Neural cell (in vitro differentiated cells): Measurements from ENCODE around the gene D2HGDH. TPM values are rescaled to one million over a fixed set of nuclear protein-coding genes. Genes with fewer than 3 reads are reported as not detected.

Experiments used
- H2AFZ ChIP-seq: fragments of 200-600, 300-800 bp; sonication (generic), shearing (Covaris generic); 2 replicates; pipeline ENCODE4 v1.6.0; 2014; ENCODE audit warnings: low read depth, mild to moderate bottlenecking, antibody characterized with exemption, low read length, moderate library complexity
- H3F3A ChIP-seq: fragments of 200-600 bp; shearing (Covaris generic); 2 replicates; pipeline ENCODE4 v1.6.1; 2016; ENCODE audit warnings: mild to moderate bottlenecking, moderate library complexity, mixed read lengths, antibody characterized with exemption, low read length; ENCODE audit not compliant: insufficient read depth, poor library complexity, severe bottlenecking
- H3K27ac ChIP-seq: fragments of 200-600, 300-800 bp; sonication (generic), shearing (Covaris generic); 2 replicates; pipeline ENCODE4 v1.5.1; 2014; ENCODE audit warnings: mild to moderate bottlenecking, low read length, moderate library complexity
- H3K27me3 ChIP-seq: fragments of 300-800, 200-600 bp; sonication (generic), shearing (Covaris generic); 2 replicates; pipeline ENCODE4 v1.6.0; 2014; ENCODE audit warnings: mild to moderate bottlenecking, low read depth, low read length, moderate library complexity; ENCODE audit not compliant: insufficient read depth
- H3K36me3 ChIP-seq: fragments of 300-800, 200-600 bp; sonication (generic), shearing (Covaris generic); 2 replicates; pipeline ENCODE4 v1.5.1; 2014; ENCODE audit warnings: mild to moderate bottlenecking, antibody characterized with exemption, low read length, moderate library complexity; ENCODE audit not compliant: insufficient read depth
- H3K4me2 ChIP-seq: fragments of 300-800, 200-600 bp; sonication (generic), shearing (Covaris generic); 2 replicates; pipeline ENCODE4 v1.6.0; 2014; ENCODE audit warnings: mild to moderate bottlenecking, low read length
- H3K4me3 ChIP-seq: fragments of 300-800, 200-600 bp; sonication (generic), shearing (Covaris generic); 2 replicates; pipeline ENCODE4 v1.5.1; 2014; ENCODE audit warnings: mild to moderate bottlenecking, low read length, moderate library complexity
- H3K79me2 ChIP-seq: fragments of 200-600 bp; shearing (Covaris generic); replicated peaks from 2 replicates; pipeline ENCODE4 v1.6.0; 2014; ENCODE audit warnings: mild to moderate bottlenecking, low read length, moderate library complexity; ENCODE audit not compliant: insufficient read depth
- H3K9ac ChIP-seq: fragments of 300-800, 200-600 bp; sonication (generic), shearing (Covaris generic); 2 replicates; pipeline ENCODE4 v1.6.1; 2016; ENCODE audit warnings: mild to moderate bottlenecking, low read length, mixed read lengths
- H3K9me2 ChIP-seq: fragments of 200-600 bp; shearing (Covaris generic); 2 replicates; pipeline ENCODE4 v1.6.1; 2016; ENCODE audit warnings: mild to moderate bottlenecking, low read length, mixed read lengths; ENCODE audit not compliant: insufficient read depth
- H3K9me3 ChIP-seq: fragments of 200-600, 300-800 bp; sonication (generic), shearing (Covaris generic); 2 replicates; pipeline ENCODE4 v1.6.1; 2016; ENCODE audit warnings: mild to moderate bottlenecking, mixed run types, low read length, moderate library complexity, mixed read lengths
- H4K20me1 ChIP-seq: fragments of 200-600 bp; shearing (Covaris generic); 2 replicates; pipeline ENCODE4 v1.6.1; 2016; ENCODE audit warnings: mild to moderate bottlenecking, mixed run types; ENCODE audit not compliant: insufficient read depth
- EP300 ChIP-seq: fragments of 450-650 bp; conservative IDR thresholded peaks from 2 replicates; pipeline ENCODE4 v1.6.1; 2014; ENCODE audit warnings: antibody characterized with exemption, mild to moderate bottlenecking, moderate library complexity; ENCODE audit not compliant: poor library complexity, severe bottlenecking
- EZH2 ChIP-seq: fragments of 200-600, 300-800 bp; shearing (Covaris generic), sonication (generic); IDR thresholded peaks from 2 replicates; pipeline ENCODE4 v1.6.1; 2014; ENCODE audit warnings: antibody characterized with exemption, low read length, borderline replicate concordance, mild to moderate bottlenecking; ENCODE audit not compliant: insufficient read depth, poor library complexity, severe bottlenecking
- MXI1 ChIP-seq: fragments of 450-650 bp; conservative IDR thresholded peaks from 2 replicates; pipeline ENCODE4 v1.6.1; 2014; ENCODE audit warnings: antibody characterized with exemption, mild to moderate bottlenecking; ENCODE audit not compliant: poor library complexity, severe bottlenecking
- POLR2AphosphoS5 ChIP-seq: IDR thresholded peaks from 2 replicates; pipeline ENCODE4 v1.6.1; 2012
- RAD21 ChIP-seq: fragments of 450-650 bp; conservative IDR thresholded peaks from 2 replicates; pipeline ENCODE4 v1.6.1; 2014; ENCODE audit warnings: antibody characterized with exemption, mild to moderate bottlenecking, moderate library complexity
- SMC3 ChIP-seq: fragments of 450-650 bp; conservative IDR thresholded peaks from 2 replicates; pipeline ENCODE4 v1.6.1; 2014; ENCODE audit warnings: antibody characterized with exemption, mild to moderate bottlenecking, moderate library complexity; ENCODE audit not compliant: poor library complexity
- TAF1 ChIP-seq: IDR thresholded peaks from 2 replicates; pipeline ENCODE4 v1.6.1; 2012; ENCODE audit warnings: low read depth
- polyA plus RNA-seq: library from polyadenylated mRNA; depleted of rRNA; stranded (reverse); fragments of >200 nt; gene quantifications from 2 replicates; pipeline ENCODE4 v1.2.3, GENCODE V29; 2014
- TF ChIP-seq, protein P1 (sequence below): fragments of 450-650 bp; IDR thresholded peaks from 2 replicates; pipeline ENCODE4 v1.5.1; 2014; ENCODE audit warnings: antibody characterized with exemption, mild to moderate bottlenecking, moderate library complexity; ENCODE audit not compliant: poor library complexity, severe bottlenecking
- TF ChIP-seq, protein P2 (sequence below): IDR thresholded peaks from 2 replicates; pipeline ENCODE4 v1.6.1; 2012; ENCODE audit warnings: borderline replicate concordance

Gene D2HGDH
- polyA plus RNA-seq, 1 donor from 2014 or later, result 12.6 TPM

DNA sequence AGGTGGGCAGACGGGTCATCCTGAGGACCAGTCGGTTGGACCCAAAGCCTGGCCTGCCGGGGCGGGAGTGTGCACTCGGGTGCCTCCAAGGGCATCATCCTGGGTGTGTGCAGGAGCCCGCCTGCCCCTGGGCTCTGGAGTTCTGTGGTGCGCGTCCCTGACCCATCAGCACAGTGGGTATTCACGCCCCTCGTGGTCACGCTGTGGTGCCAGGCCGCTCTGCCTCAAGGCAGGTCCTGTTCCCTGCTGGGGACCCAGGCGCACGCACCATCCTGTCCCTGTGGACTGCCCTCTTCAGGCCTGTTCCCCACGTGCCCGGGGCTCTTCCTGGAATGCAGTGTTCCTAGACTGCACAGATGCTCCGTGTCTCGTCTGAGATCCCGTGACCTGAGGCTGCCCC lies 14.3 kb upstream of the D2HGDH start:
- Histone ChIP-seq H3F3A (no peaks in the 10 kb centered on the region), H3K36me3 (peaks cover 19% of the 10 kb centered on the region), H3K27me3 (no peaks in the 10 kb centered on the region)

GRCh38 chr2:241720560-241720959 lies 13.9 kb upstream of the D2HGDH start:
- TF ChIP-seq MXI1 (no peak), SMC3 (no peak), POLR2AphosphoS5 (no peak), EZH2 (no peak), EP300 (no peak), RAD21 (no peak), TAF1 (no peak)
- TF ChIP-seq, protein P1, sequence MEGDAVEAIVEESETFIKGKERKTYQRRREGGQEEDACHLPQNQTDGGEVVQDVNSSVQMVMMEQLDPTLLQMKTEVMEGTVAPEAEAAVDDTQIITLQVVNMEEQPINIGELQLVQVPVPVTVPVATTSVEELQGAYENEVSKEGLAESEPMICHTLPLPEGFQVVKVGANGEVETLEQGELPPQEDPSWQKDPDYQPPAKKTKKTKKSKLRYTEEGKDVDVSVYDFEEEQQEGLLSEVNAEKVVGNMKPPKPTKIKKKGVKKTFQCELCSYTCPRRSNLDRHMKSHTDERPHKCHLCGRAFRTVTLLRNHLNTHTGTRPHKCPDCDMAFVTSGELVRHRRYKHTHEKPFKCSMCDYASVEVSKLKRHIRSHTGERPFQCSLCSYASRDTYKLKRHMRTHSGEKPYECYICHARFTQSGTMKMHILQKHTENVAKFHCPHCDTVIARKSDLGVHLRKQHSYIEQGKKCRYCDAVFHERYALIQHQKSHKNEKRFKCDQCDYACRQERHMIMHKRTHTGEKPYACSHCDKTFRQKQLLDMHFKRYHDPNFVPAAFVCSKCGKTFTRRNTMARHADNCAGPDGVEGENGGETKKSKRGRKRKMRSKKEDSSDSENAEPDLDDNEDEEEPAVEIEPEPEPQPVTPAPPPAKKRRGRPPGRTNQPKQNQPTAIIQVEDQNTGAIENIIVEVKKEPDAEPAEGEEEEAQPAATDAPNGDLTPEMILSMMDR, result no peak
- TF ChIP-seq, protein P2, sequence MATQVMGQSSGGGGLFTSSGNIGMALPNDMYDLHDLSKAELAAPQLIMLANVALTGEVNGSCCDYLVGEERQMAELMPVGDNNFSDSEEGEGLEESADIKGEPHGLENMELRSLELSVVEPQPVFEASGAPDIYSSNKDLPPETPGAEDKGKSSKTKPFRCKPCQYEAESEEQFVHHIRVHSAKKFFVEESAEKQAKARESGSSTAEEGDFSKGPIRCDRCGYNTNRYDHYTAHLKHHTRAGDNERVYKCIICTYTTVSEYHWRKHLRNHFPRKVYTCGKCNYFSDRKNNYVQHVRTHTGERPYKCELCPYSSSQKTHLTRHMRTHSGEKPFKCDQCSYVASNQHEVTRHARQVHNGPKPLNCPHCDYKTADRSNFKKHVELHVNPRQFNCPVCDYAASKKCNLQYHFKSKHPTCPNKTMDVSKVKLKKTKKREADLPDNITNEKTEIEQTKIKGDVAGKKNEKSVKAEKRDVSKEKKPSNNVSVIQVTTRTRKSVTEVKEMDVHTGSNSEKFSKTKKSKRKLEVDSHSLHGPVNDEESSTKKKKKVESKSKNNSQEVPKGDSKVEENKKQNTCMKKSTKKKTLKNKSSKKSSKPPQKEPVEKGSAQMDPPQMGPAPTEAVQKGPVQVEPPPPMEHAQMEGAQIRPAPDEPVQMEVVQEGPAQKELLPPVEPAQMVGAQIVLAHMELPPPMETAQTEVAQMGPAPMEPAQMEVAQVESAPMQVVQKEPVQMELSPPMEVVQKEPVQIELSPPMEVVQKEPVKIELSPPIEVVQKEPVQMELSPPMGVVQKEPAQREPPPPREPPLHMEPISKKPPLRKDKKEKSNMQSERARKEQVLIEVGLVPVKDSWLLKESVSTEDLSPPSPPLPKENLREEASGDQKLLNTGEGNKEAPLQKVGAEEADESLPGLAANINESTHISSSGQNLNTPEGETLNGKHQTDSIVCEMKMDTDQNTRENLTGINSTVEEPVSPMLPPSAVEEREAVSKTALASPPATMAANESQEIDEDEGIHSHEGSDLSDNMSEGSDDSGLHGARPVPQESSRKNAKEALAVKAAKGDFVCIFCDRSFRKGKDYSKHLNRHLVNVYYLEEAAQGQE, result no peak
- no peak overlapping the region for H3K9ac ChIP-seq
- H3K9me3 ChIP-seq, result peaks cover 12% of the 10 kb centered on the region
- no peak overlapping the region for H3K27ac ChIP-seq
- H3K79me2 ChIP-seq, result no peaks in the 10 kb centered on the region
- H3K4me3 ChIP-seq, result no peak overlapping the region
- no peaks in the 10 kb centered on the region for H4K20me1 ChIP-seq
- H3F3A ChIP-seq, result no peaks in the 10 kb centered on the region
- no peaks in the 10 kb centered on the region for H3K27me3 ChIP-seq
- H3K9me2 ChIP-seq, result no peaks in the 10 kb centered on the region
- H2AFZ ChIP-seq, result no peak overlapping the region
- H3K36me3 ChIP-seq, result peaks cover 19% of the 10 kb centered on the region
- no peak overlapping the region for H3K4me2 ChIP-seq

More for the DNA sequence above, 14.3 kb upstream of the D2HGDH start:
- H3K9me3 ChIP-seq, result peaks cover 12% of the 10 kb centered on the region
- H3K79me2 ChIP-seq, result no peaks in the 10 kb centered on the region
- H3K9ac ChIP-seq, result no peak overlapping the region
- no peak overlapping the region for H3K4me2 ChIP-seq
- TF ChIP-seq, protein P1, result no peak
- TF ChIP-seq RAD21 (no peak), TAF1 (no peak), EP300 (no peak), SMC3 (no peak), EZH2 (no peak), MXI1 (no peak), POLR2AphosphoS5 (no peak)
- TF ChIP-seq, protein P2, result no peak
- no peak overlapping the region for H3K27ac ChIP-seq
- no peaks in the 10 kb centered on the region for H4K20me1 ChIP-seq
- no peak overlapping the region for H3K4me3 ChIP-seq
- no peak overlapping the region for H2AFZ ChIP-seq
- H3K9me2 ChIP-seq, result no peaks in the 10 kb centered on the region
